Neural crest cell (in vitro differentiated cells): ENCODE results near the gene AP3S1. TPM values are rescaled to one million over a fixed set of nuclear protein-coding genes. Genes with fewer than 3 reads are reported as not detected.

Experiments
- DNase-seq: peaks from one replicate; pipeline ENCODE4 v3.0.0; 2021; ENCODE audit warnings: low read depth, mixed read lengths, low spot score
- H3K27ac Mint-ChIP-seq: one replicate; pipeline ENCODE4 v1.8.0; 2021; ENCODE audit warnings: mild to moderate bottlenecking, mixed read lengths; ENCODE audit not compliant: unreplicated experiment
- H3K27me3 Mint-ChIP-seq: 2 replicates; pipeline ENCODE4 v1.8.0; 2021; ENCODE audit warnings: low read depth, mild to moderate bottlenecking, mixed read lengths
- H3K36me3 Mint-ChIP-seq: 2 replicates; pipeline ENCODE4 v1.8.0; 2021; ENCODE audit warnings: low read depth, mild to moderate bottlenecking, mixed read lengths
- H3K4me1 Mint-ChIP-seq: 2 replicates; pipeline ENCODE4 v1.8.0; 2021; ENCODE audit warnings: mixed read lengths
- H3K4me3 Mint-ChIP-seq: one replicate; pipeline ENCODE4 v1.8.0; 2021; ENCODE audit warnings: mild to moderate bottlenecking, mixed read lengths
- H3K9me3 Mint-ChIP-seq: 2 replicates; pipeline ENCODE4 v1.8.0; 2021; ENCODE audit warnings: mixed read lengths
- CTCF ChIP-seq: fragments of 200-600 bp; sonication (generic); conservative IDR thresholded peaks from 2 replicates; pipeline ENCODE4 v1.5.0; 2021; ENCODE audit warnings: antibody characterized with exemption, mild to moderate bottlenecking
- total RNA-seq: library from RNA; stranded (reverse); gene quantifications from 2 replicates; pipeline ENCODE4 v1.2.1, GENCODE V29; 2021

The AP3S1 gene
- total RNA-seq, 1 donor from 2014 or later: 74.9 TPM

- Mint-ChIP-seq H3K4me1 (no peaks in the 10 kb centered on the region), H3K4me3 (no peak overlapping the region), H3K9me3 (peaks cover 5% of the 10 kb centered on the region), H3K27me3 (no peaks in the 10 kb centered on the region), H3K27ac (peak overlapping the region; percentile 78), H3K36me3 (no peaks in the 10 kb centered on the region)
- no peak for DNase-seq
- no peak for TF ChIP-seq CTCF
These were observed 104.9 kb downstream of the AP3S1 start for GRCh38 chr5:115946655-115947054.

GRCh38 chr5:115947260-115947659, 105.5 kb downstream of the AP3S1 start:
- TF ChIP-seq CTCF: no peak
- Mint-ChIP-seq H3K4me3 (no peak overlapping the region), H3K27ac (no peak overlapping the region)

GRCh38 chr5:115948091-115948534, 106.4 kb downstream of the AP3S1 start:
- no peaks in the 10 kb centered on the region for H3K27me3 Mint-ChIP-seq
- no peaks in the 10 kb centered on the region for H3K36me3 Mint-ChIP-seq
- no peaks in the 10 kb centered on the region for H3K4me1 Mint-ChIP-seq
- no peak overlapping the region for H3K27ac Mint-ChIP-seq
- TF ChIP-seq CTCF: no peak
- no peak for DNase-seq
- H3K9me3 Mint-ChIP-seq: no peaks in the 10 kb centered on the region
- H3K4me3 Mint-ChIP-seq: no peak overlapping the region

More at GRCh38 chr5:115947260-115947659, 105.5 kb downstream of the AP3S1 start:
- Mint-ChIP-seq H3K9me3 (peaks cover 4% of the 10 kb centered on the region), H3K27me3 (no peaks in the 10 kb centered on the region), H3K36me3 (no peaks in the 10 kb centered on the region), H3K4me1 (no peaks in the 10 kb centered on the region)
- no peak for DNase-seq

GRCh38 chr5:115949096-115949495, 107.4 kb downstream of the AP3S1 start:
- no peaks in the 10 kb centered on the region for H3K4me1 Mint-ChIP-seq
- H3K9me3 Mint-ChIP-seq: no peaks in the 10 kb centered on the region

GRCh38 chr5:115952588-115952987, 110.9 kb downstream of the AP3S1 start:
- no peaks in the 10 kb centered on the region for H3K36me3 Mint-ChIP-seq
- H3K27me3 Mint-ChIP-seq: no peaks in the 10 kb centered on the region
- no peak overlapping the region for H3K27ac Mint-ChIP-seq
- no peaks in the 10 kb centered on the region for H3K9me3 Mint-ChIP-seq
- no peaks in the 10 kb centered on the region for H3K4me1 Mint-ChIP-seq
- DNase-seq: no peak
- TF ChIP-seq CTCF: no peak
- no peak overlapping the region for H3K4me3 Mint-ChIP-seq

More at GRCh38 chr5:115949096-115949495, 107.4 kb downstream of the AP3S1 start:
- TF ChIP-seq CTCF: no peak
- H3K4me3 Mint-ChIP-seq: no peak overlapping the region
- H3K27me3 Mint-ChIP-seq: no peaks in the 10 kb centered on the region
- no peaks in the 10 kb centered on the region for H3K36me3 Mint-ChIP-seq
- no peak for DNase-seq
- H3K27ac Mint-ChIP-seq: no peak overlapping the region

- H3K4me3 Mint-ChIP-seq: no peak overlapping the region
- DNase-seq: no peak
These were observed 112.4 kb downstream of the AP3S1 start for GRCh38 chr5:115954144-115954543.

More at GRCh38 chr5:115954144-115954543, 112.4 kb downstream of the AP3S1 start:
- Mint-ChIP-seq H3K27me3 (no peaks in the 10 kb centered on the region), H3K27ac (no peak overlapping the region), H3K4me1 (no peaks in the 10 kb centered on the region), H3K36me3 (no peaks in the 10 kb centered on the region), H3K9me3 (no peaks in the 10 kb centered on the region)
- no peak for TF ChIP-seq CTCF
